Omental fat pad (tissue), 4 donors: ENCODE data around the gene TAL1. TPM values are rescaled to one million over a fixed set of nuclear protein-coding genes. Genes with fewer than 3 reads are reported as not detected.

Experiments
- ATAC-seq: fragments of 150-250 bp; one replicate; pipeline ENCODE4 v1.9.1; 2016; ENCODE audit warnings: mild to moderate bottlenecking, moderate library complexity; ENCODE audit not compliant: low FRiP score
- DNase-seq: peaks from one replicate; pipeline ENCODE4 v3.0.0-alpha.2; 2019; ENCODE audit warnings: low spot score
- CTCF ChIP-seq, 3 donors: fragments of 450-650 bp; IDR thresholded peaks; one replicate each; pipeline ENCODE4 v1.5.1; 2016 to 2017; ENCODE audit warnings: antibody characterized with exemption in 3 of 3, mild to moderate bottlenecking in 3 of 3, moderate library complexity in 2 of 3
- total RNA-seq, 4 donors: library from RNA; depleted of rRNA; stranded (reverse); fragments of >200 nt; gene quantifications; one replicate each; pipeline ENCODE4 v1.1.0, GENCODE V29; 2016

Gene TAL1
- total RNA-seq, 4 donors from 2014 or later, result 2.4 to 21.1 (median 5.1) TPM

GRCh38 chr1:47190857-47191256 is 41.2 kb downstream of the TAL1 start:
- no peak for TF ChIP-seq CTCF (IDR thresholded peaks at IDR 0.05)
- peak; percentile 17 for DNase-seq
- ATAC-seq, result no peak

- no peak for TF ChIP-seq CTCF (IDR thresholded peaks at IDR 0.05)
- ATAC-seq (no peak), DNase-seq (no peak)
These were observed 41.5 kb downstream of the TAL1 start for GRCh38 chr1:47190509-47190855.

GRCh38 chr1:47189844-47190508 is 42.0 kb downstream of the TAL1 start, which contains the start of gene PDZK1IP1:
Gene PDZK1IP1 (minus strand): TSS chr1:47190036. CDS start chr1:47189932, 104 bp downstream.
- DNase-seq, result peak; percentile 91
- TF ChIP-seq CTCF (IDR thresholded peaks at IDR 0.05), result no peak
- peak; percentile 94 for ATAC-seq

- DNase-seq (no peak), ATAC-seq (no peak)
- no peak for TF ChIP-seq CTCF (IDR thresholded peaks at IDR 0.05)
These were observed 42.9 kb downstream of the TAL1 start for GRCh38 chr1:47188791-47189785.

GRCh38 chr1:47187926-47188250 is 44.1 kb downstream of the TAL1 start:
- DNase-seq (no peak), ATAC-seq (no peak)
- no peak for TF ChIP-seq CTCF (IDR thresholded peaks at IDR 0.05)

- no peak for DNase-seq
- ATAC-seq, result no peak
- no peak for TF ChIP-seq CTCF (IDR thresholded peaks at IDR 0.05)
These were observed 44.6 kb downstream of the TAL1 start for GRCh38 chr1:47187231-47187925.
